ENCODE measurements around the gene EIF4H. TPM values are rescaled to one million over a fixed set of nuclear protein-coding genes. Genes with fewer than 3 reads are reported as not detected.
"Not testable (repeated sequence)": the region's sequence is repeated elsewhere in the genome, so short reads cannot be mapped to it uniquely, and the experiment has no call there.

EIF4H gene
- total RNA-seq, 1 experiment from 2014 or later: 448 TPM

DNA sequence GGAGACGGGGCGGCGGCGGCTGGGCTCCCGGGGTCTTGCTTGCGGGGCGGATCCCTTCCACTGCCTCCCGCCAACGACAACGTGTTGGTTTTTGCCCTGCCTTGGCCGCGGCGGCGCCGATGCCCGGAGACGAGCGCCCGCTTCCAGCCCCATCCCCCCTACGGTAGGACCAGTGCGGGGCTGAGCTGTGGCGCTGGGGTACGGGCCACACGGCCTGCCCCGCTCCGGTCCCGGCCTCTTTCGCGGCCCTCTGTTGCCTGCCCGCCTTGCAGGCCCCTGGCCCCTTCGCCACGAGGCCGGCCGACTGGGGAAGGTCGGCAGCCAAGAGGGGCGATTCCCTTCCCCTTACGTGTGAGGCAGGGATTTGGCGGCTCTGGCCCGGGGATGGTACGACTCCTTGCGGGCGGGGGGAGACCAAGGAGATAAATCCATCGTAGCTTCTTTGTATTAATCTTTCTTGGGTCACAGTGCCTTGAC lies 488 bp downstream of the EIF4H start:
- DNase-seq (ENCODE audit: low read depth): peak; percentile 51

- no peak for DNase-seq (ENCODE audit: low read depth)
These were observed 1.2 kb downstream of the EIF4H start for GRCh38 chr7:74175340-74175739.

DNA sequence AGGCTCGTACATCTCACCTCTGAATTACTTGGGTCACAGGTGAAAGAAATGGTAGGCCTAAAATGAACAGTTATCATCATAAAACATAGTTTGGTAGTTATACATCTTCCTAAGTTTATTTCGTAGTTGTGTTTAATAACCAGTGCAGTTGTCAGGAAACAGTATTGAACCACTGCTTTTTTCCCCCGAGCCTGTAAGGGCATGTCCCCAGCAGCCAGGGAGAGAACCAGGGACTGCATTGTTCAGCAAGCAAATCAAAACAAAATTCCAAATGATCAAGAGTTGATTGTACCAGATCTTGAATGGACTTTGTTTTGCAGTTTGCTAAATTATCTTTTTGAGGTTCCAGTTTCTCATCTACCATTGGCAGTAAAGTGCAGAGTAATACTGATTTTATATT lies 2.4 kb downstream of the EIF4H start:
- DNase-seq (ENCODE audit: low read depth): no peak

GRCh38 chr7:74178632-74179031 lies 4.5 kb downstream of the EIF4H start:
- no peak for DNase-seq (ENCODE audit: low read depth)

DNA sequence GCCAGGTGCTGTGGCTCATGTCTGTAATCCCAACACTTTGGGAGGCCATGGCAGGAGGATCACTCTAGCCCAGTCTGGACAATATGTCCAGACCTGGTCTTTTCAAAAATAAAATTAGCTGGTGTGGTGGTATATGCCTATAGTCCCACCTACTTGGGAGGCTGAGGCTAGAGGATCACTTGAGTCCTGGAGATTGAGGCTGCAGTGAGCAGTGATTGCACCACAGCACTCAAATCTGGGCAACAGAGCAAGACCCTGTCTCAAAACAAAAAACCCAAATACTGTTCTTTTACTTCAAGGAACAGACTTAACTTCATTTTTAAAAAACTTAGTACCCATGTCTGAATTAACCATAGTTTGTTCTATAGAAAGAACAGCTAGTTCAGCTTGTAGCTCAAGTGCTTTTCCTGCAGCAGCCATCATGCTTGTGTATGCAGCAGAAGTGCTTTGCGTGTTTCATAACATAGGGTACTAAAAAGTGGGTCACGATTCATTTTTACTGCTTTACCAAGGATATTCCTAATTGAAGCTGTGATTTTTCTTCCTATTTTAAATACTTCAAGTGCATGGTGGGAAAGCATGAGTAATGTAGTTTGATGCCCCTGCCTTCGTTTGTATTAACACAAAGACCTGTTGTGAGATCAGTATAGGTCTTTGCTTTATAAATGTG lies 5.9 kb downstream of the EIF4H start:
- no peak for DNase-seq (ENCODE audit: low read depth)

- DNase-seq (ENCODE audit: low read depth): no peak
These were observed 6.7 kb downstream of the EIF4H start for GRCh38 chr7:74180866-74181265.

- DNase-seq (ENCODE audit: low read depth): no peak
These were observed 7.7 kb downstream of the EIF4H start for GRCh38 chr7:74181821-74182220.

DNA sequence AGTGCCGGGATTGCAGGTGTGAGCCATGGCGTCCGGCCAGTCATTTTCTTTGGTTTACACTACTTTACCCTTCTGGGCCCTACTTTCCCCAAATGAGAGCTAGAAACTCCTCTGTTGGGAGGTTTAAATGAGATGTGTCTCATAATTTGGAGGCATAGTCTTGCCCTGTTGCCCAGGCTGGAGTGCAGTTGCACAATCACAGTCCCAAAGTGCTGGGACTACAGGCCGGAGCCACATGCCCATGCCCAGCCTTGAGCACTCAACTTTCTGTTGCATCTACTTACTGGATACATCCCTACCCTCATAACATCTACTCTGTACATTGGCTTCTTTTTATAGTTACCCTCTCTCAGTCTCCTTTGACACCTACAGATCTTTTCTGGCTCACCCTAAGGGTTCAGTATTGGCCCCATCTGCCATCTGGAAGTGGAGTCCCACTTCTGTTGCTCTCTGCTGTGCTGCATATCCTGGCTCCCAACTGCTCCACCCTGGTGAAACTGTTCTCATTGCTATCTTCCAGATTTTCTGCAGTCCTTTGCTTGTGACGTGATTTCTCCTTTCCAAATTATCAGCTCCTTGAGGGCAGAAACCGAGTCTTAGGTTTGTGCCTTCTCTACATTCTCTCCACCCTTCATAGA lies 8.4 kb downstream of the EIF4H start:
- DNase-seq (ENCODE audit: low read depth): no peak

DNA sequence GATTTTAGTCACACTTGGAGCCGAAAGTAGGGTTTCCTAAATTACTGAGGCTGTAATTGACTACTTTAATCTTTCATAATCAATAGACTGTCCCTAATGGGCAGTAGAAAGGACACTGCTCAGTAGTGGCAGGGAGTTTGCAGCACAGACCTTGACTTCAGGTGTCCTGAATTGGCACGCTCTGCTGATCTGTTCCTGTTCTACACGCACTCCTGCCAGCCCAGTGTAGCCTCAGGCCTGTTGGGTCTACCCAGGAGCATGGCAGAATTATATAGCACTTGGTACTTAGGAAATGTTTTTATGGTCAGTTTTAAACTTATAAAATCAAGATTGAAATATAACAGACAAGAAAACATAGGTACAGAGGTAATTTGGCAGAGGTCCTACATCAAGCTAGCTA lies 9.0 kb downstream of the EIF4H start:
- no peak for DNase-seq (ENCODE audit: low read depth)

DNA sequence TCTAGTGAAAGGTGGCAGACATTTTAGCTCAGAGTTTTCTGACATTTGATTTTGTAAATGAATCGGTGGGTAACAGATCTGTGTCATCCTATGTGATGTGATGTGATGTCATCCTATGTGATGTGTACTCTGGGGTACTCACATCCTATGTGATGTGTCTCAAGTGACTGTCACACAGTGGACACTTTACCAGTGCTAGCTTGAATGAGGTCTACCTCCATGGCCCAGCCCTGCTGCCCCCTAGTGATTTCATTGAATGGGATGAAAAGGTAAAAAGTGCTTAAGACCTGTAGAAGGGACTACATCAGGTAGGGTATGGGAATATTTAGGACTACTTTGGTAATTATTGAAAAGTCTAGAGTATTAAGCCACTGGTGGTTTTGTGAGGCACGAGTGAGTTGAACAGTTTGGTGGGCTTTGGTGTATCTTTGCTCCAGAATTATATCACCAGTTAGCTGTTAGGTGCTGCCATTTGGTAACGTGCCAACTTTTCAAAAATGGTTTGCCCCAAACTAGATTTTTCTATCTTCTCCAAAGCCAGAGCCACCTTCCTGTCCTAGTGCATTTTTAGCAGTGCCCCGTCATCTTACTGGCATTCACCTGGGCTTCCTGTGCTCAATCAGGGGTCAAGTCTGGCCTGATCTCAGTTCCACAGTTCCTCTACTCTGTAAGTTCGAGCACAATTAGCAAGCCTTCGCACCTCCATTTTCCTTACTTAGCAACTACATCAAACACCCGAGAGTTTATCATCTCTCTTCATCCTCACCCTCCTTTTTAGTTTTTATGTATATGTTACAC lies 9.7 kb downstream of the EIF4H start:
- DNase-seq (ENCODE audit: low read depth): no peak

- no peak for DNase-seq (ENCODE audit: low read depth)
These were observed 10.9 kb downstream of the EIF4H start for GRCh38 chr7:74185016-74185415.

DNA sequence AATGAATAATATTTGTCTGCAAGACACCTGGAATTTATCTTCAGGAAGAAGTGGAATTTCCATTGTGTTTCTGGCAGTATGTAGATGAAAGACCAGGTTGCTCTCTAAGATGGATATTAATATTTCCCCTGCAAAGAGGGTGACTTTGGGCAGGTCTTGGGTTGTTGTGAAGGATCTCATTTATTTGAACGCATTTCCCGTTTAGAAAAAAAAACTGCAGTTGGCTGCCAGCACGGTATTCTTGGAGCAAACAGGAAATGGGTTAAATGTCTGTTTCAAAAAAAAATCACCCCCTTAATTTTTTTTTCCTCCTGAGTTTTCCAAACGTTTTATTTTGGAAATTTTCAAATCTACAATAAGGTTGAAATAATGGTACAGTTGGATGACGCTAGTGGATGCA lies 11.5 kb downstream of the EIF4H start:
- DNase-seq (ENCODE audit: low read depth): no peak

DNA sequence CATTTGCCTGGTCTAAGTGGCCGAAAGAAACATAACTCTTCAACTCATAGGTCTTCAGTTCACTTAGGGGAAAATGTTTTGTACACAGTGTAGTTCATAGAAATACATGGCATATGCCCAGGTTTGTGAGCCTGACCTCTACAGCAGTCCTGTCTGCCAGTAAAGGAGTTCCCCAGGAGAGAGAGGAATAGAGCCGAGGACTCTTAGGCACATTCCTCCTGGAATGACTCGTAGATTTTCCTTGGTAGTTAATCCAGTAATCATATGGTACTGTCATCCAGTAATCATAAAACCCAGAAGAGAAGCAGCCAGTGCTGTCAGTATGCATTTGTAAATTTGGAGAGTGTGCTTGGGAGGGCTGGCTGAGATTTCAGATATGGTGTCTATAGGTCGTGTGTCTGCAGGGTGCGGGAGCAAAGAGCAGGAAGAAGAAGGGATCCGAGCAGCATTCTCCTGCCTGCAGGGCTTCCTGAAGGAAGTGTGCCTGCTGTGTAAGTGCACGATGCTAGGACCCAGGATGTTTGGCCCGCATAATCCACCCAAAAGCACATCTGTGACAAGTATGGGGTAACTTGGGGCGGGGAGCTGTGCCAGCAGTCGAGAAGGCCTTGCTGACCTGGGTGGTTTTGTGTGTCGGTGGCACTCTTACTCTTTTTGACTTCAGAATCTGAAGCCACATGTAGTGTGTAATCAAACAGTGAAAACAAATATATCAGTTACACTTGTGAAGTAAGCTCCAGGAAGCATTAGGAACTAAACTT lies 13.9 kb downstream of the EIF4H start:
- peak; percentile 64 for DNase-seq (ENCODE audit: low read depth)

GRCh38 chr7:74190259-74190658 lies 16.1 kb downstream of the EIF4H start:
- no peak for DNase-seq (ENCODE audit: low read depth)

DNA sequence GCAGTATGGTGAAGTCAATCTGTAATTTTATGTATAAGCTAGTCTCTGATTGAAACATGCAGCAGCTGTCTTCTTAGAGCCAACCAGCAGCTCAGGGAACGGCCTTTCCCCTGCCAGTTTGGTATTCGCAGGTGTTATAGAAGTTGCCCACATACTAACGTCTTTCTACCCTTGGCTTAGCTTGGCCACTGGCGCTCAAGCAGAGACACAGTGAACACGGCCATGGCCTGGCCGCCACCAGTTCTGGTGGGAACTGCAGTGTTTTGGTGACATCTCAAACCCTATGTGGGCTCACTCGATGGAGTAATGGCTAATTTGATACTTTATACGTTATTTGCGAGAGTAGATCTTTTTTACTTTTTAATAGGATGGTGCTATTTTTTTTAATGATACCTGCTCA lies 17.1 kb downstream of the EIF4H start:
- no peak for DNase-seq (ENCODE audit: low read depth)

- no peak for DNase-seq (ENCODE audit: low read depth)
These were observed 18.9 kb downstream of the EIF4H start for GRCh38 chr7:74193054-74193453.

GRCh38 chr7:74193913-74194312 lies 19.8 kb downstream of the EIF4H start:
- DNase-seq (ENCODE audit: low read depth): no peak

GRCh38 chr7:74194686-74195085 lies 20.5 kb downstream of the EIF4H start:
- no peak for DNase-seq (ENCODE audit: low read depth)

DNA sequence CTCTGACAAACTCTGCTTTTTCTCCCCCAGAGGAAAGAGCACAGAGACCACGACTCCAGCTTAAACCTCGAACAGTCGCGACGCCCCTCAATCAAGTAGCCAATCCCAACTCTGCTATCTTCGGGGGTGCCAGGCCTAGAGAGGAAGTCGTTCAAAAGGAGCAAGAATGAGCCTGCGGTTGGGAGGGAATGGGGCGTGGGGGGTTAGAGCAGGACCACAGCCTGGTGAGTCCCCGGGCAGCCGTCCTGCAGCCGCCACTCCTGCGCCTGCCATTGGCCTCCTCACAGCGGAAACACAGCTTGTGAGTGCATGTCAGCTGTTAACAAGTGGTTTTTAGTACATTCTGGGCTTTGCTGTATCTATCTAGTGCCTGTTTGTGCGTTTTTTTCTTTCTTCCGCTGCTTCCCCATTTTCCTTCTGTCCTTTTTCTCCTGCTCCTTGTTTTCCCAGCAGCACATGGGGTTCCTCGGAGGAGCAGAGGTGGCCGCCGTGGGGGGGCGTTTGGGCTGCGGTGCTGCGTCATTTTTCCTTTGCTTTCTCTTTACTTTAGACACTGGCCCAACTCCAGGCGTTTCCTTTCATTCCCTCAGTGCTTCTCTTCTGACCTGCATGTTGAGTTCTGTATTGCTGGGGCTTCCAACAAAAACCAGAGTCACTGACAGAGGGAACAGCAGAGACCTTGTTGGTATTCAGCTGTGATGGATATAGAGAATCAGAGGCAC lies 21.1 kb downstream of the EIF4H start:
- DNase-seq (ENCODE audit: low read depth): not testable (repeated sequence)

DNA sequence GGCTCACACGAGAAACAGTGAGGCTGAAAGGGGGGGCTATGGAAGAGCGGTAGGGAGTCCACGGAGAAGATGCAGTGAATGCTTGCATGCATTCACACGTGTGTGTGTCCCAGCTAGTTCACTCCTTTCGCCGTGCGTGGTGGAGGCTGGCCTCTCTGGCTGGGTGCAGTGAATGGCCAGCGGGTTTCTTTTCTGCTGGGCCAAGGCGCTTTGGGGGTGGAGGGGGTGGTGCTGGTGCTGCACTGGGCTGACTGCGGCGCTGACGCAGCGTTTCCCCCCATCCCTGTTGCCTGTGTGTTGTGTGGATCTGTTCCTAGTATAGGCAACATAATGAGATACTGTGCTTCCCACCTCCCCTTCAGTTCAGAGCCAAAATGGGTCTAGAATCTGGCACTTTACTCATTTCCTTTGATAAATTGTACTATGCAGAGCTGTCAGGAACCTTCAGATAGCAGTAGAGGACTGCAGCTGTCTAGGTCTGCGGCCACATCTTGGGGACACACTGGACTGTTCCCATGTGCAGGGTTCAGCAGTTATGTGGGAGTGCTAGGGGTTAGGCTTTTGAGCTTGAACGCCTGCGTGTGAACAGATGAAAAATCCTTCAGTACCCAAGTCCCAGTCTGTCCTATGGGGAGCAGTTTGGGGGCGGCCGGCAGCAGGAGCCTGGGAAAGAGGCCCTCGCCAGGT lies 22.0 kb downstream of the EIF4H start:
- not testable (repeated sequence) for DNase-seq (ENCODE audit: low read depth)

Data from LHCN-M2 (cell line).